Measurements from ENCODE around the gene KATNAL1.
"Not testable (repeated sequence)": the region's sequence is repeated elsewhere in the genome, so short reads cannot be mapped to it uniquely, and the experiment has no call there.

Gene KATNAL1

GRCh38 chr13:30292325-30292724, 15.0 kb downstream of the KATNAL1 start:
- no peak for DNase-seq (ENCODE audit: low read depth in 2 of 2)

- DNase-seq (ENCODE audit: low read depth in 2 of 2) = no peak
These were observed 16.4 kb downstream of the KATNAL1 start for GRCh38 chr13:30290812-30291436.

- DNase-seq (ENCODE audit: low read depth in 2 of 2) = no peak
These were observed 17.8 kb downstream of the KATNAL1 start for GRCh38 chr13:30289533-30289932.

GRCh38 chr13:30286059-30286458, 21.3 kb downstream of the KATNAL1 start:
- DNase-seq (ENCODE audit: low read depth in 2 of 2) = not testable (repeated sequence)

GRCh38 chr13:30276178-30276577, 31.2 kb downstream of the KATNAL1 start:
- no peak for DNase-seq (ENCODE audit: low read depth in 2 of 2)

GRCh38 chr13:30274083-30274482, 33.3 kb downstream of the KATNAL1 start:
- no peak for DNase-seq (ENCODE audit: low read depth in 2 of 2)

GRCh38 chr13:30270035-30270434, 37.3 kb downstream of the KATNAL1 start:
- not testable (repeated sequence) for DNase-seq (ENCODE audit: low read depth in 2 of 2)

GRCh38 chr13:30268673-30269072, 38.7 kb downstream of the KATNAL1 start:
- DNase-seq (ENCODE audit: low read depth in 2 of 2) = no peak

GRCh38 chr13:30266756-30267155, 40.6 kb downstream of the KATNAL1 start:
- peak; percentile 9 to 11 for DNase-seq (ENCODE audit: low read depth in 2 of 2)

GRCh38 chr13:30259149-30259733, 48.1 kb downstream of the KATNAL1 start:
- not testable (repeated sequence) for DNase-seq (ENCODE audit: low read depth in 2 of 2)

- DNase-seq (ENCODE audit: low read depth in 2 of 2) = no peak
These were observed 49.8 kb downstream of the KATNAL1 start for GRCh38 chr13:30257468-30258099.

- DNase-seq (ENCODE audit: low read depth in 2 of 2) = no peak
These were observed 50.5 kb downstream of the KATNAL1 start for GRCh38 chr13:30256713-30257467.

GRCh38 chr13:30255696-30256095, 51.7 kb downstream of the KATNAL1 start:
- no peak for DNase-seq (ENCODE audit: low read depth in 2 of 2)

GRCh38 chr13:30253830-30254229, 53.5 kb downstream of the KATNAL1 start:
- no peak for DNase-seq (ENCODE audit: low read depth in 2 of 2)

GRCh38 chr13:30247406-30247805, 59.9 kb downstream of the KATNAL1 start:
- DNase-seq (ENCODE audit: low read depth in 2 of 2) = no peak

- no peak for DNase-seq (ENCODE audit: low read depth in 2 of 2)
These were observed 65.8 kb downstream of the KATNAL1 start for GRCh38 chr13:30241532-30241931.

- DNase-seq (ENCODE audit: low read depth in 2 of 2) = no peak
These were observed 66.7 kb downstream of the KATNAL1 start for GRCh38 chr13:30240608-30241007.

- no peak for DNase-seq (ENCODE audit: low read depth in 2 of 2)
These were observed 72.1 kb downstream of the KATNAL1 start for GRCh38 chr13:30235216-30235615.

GRCh38 chr13:30234619-30235162, 72.7 kb downstream of the KATNAL1 start:
- DNase-seq (ENCODE audit: low read depth in 2 of 2) = no peak

- no peak for DNase-seq (ENCODE audit: low read depth in 2 of 2)
These were observed 82.6 kb downstream of the KATNAL1 start for GRCh38 chr13:30224732-30225131.

- DNase-seq (ENCODE audit: low read depth in 2 of 2) = no peak
These were observed 85.1 kb downstream of the KATNAL1 start for GRCh38 chr13:30222254-30222653.

- DNase-seq (ENCODE audit: low read depth in 2 of 2) = no peak
These were observed 91.2 kb downstream of the KATNAL1 start for GRCh38 chr13:30216111-30216510.

Data from fibroblast of skin of left quadriceps (primary cell).